Neuron (in vitro differentiated cells): ENCODE measurements around the gene ARAP2.

Experiments
- H2AFZ ChIP-seq: one replicate; pipeline ENCODE4 v1.6.1; 2013; ENCODE audit warnings: low read depth, mild to moderate bottlenecking, inconsistent platforms, low read length, moderate library complexity
- H3K27me3 ChIP-seq: one replicate; pipeline ENCODE4 v1.6.1; 2013; ENCODE audit warnings: low read length; ENCODE audit not compliant: insufficient read depth
- H3K36me3 ChIP-seq: one replicate; pipeline ENCODE4 v1.6.1; 2013; ENCODE audit warnings: low read length; ENCODE audit not compliant: insufficient read depth
- H3K4me1 ChIP-seq: one replicate; pipeline ENCODE4 v1.6.1; 2013; ENCODE audit warnings: low read length; ENCODE audit not compliant: insufficient read depth
- H3K4me3 ChIP-seq: 2 replicates; pipeline ENCODE4 v1.5.1; 2013; ENCODE audit warnings: mild to moderate bottlenecking, low read length, moderate library complexity
- H3K9me3 ChIP-seq: one replicate; pipeline ENCODE4 v1.6.1; 2013; ENCODE audit warnings: low read length

Gene ARAP2

GRCh38 chr4:36244257-36245082, at the start of gene ARAP2:
Gene ARAP2, minus strand, starts transcription at chr4:36244514. Its CDS starts 15,028 bp downstream, at chr4:36229486.
- no peaks in the 10 kb centered on the region for H3K9me3 ChIP-seq
- H2AFZ ChIP-seq, result peak within 1 kb of the TSS; percentile 83
- peaks cover 8% of the 10 kb centered on the region for H3K27me3 ChIP-seq
- H3K4me3 ChIP-seq, result peak within 1 kb of the TSS; percentile 49
- H3K4me1 ChIP-seq, result peaks cover 6% of the 10 kb centered on the region
- H3K36me3 ChIP-seq, result no peaks in the 10 kb centered on the region

GRCh38 chr4:36292556-36293188, 48.4 kb upstream of the ARAP2 start:
- H3K4me1 ChIP-seq, result peaks cover 11% of the 10 kb centered on the region
- no peaks in the 10 kb centered on the region for H3K36me3 ChIP-seq
- no peaks in the 10 kb centered on the region for H3K27me3 ChIP-seq
- H3K4me3 ChIP-seq, result no peak overlapping the region
- peak overlapping the region; percentile 74 for H2AFZ ChIP-seq
- no peaks in the 10 kb centered on the region for H3K9me3 ChIP-seq

- no peaks in the 10 kb centered on the region for H3K36me3 ChIP-seq
- no peak overlapping the region for H2AFZ ChIP-seq
- H3K9me3 ChIP-seq, result no peaks in the 10 kb centered on the region
- H3K4me1 ChIP-seq, result peaks cover 11% of the 10 kb centered on the region
- no peak overlapping the region for H3K4me3 ChIP-seq
- no peaks in the 10 kb centered on the region for H3K27me3 ChIP-seq
Observed at GRCh38 chr4:36290641-36291040, 46.3 kb upstream of the ARAP2 start.

GRCh38 chr4:36288731-36289426, 44.6 kb upstream of the ARAP2 start:
- Histone ChIP-seq H2AFZ (no peak overlapping the region), H3K27me3 (no peaks in the 10 kb centered on the region), H3K4me1 (peaks cover 20% of the 10 kb centered on the region), H3K9me3 (no peaks in the 10 kb centered on the region), H3K4me3 (no peak overlapping the region), H3K36me3 (no peaks in the 10 kb centered on the region)

GRCh38 chr4:36286481-36286871, 42.2 kb upstream of the ARAP2 start:
- H3K4me1 ChIP-seq, result peaks cover 26% of the 10 kb centered on the region
- H3K36me3 ChIP-seq, result no peaks in the 10 kb centered on the region
- no peaks in the 10 kb centered on the region for H3K27me3 ChIP-seq
- no peaks in the 10 kb centered on the region for H3K9me3 ChIP-seq
- H3K4me3 ChIP-seq, result no peak overlapping the region
- no peak overlapping the region for H2AFZ ChIP-seq

GRCh38 chr4:36285784-36286480, 41.6 kb upstream of the ARAP2 start:
- no peak overlapping the region for H3K4me3 ChIP-seq
- H3K27me3 ChIP-seq, result no peaks in the 10 kb centered on the region
- H3K36me3 ChIP-seq, result no peaks in the 10 kb centered on the region
- no peak overlapping the region for H2AFZ ChIP-seq
- no peaks in the 10 kb centered on the region for H3K9me3 ChIP-seq
- peaks cover 26% of the 10 kb centered on the region for H3K4me1 ChIP-seq

- Histone ChIP-seq H3K36me3 (no peaks in the 10 kb centered on the region), H3K4me1 (peaks cover 33% of the 10 kb centered on the region), H3K9me3 (no peaks in the 10 kb centered on the region), H3K27me3 (no peaks in the 10 kb centered on the region), H3K4me3 (peak overlapping the region; percentile 22), H2AFZ (no peak overlapping the region)
Observed at GRCh38 chr4:36283912-36284465, 39.7 kb upstream of the ARAP2 start.

GRCh38 chr4:36282503-36283030, 38.3 kb upstream of the ARAP2 start:
- no peaks in the 10 kb centered on the region for H3K27me3 ChIP-seq

GRCh38 chr4:36281384-36282106, 37.2 kb upstream of the ARAP2 start, which contains the start of gene DTHD1:
Gene DTHD1, plus strand, starts transcription at chr4:36281616. Its CDS starts 143 bp downstream, at chr4:36281759.
- H3K4me1 ChIP-seq, result peaks cover 29% of the 10 kb centered on the region
- no peaks in the 10 kb centered on the region for H3K36me3 ChIP-seq
- H3K27me3 ChIP-seq, result no peaks in the 10 kb centered on the region
- no peaks in the 10 kb centered on the region for H3K9me3 ChIP-seq
- no peak within 1 kb of the TSS for H2AFZ ChIP-seq
- no peak within 1 kb of the TSS for H3K4me3 ChIP-seq

More at GRCh38 chr4:36282503-36283030, 38.3 kb upstream of the ARAP2 start:
- Histone ChIP-seq H3K4me3 (no peak overlapping the region), H3K4me1 (peaks cover 29% of the 10 kb centered on the region), H3K36me3 (no peaks in the 10 kb centered on the region), H2AFZ (no peak overlapping the region), H3K9me3 (no peaks in the 10 kb centered on the region)

GRCh38 chr4:36280555-36280954, 36.2 kb upstream of the ARAP2 start:
- H2AFZ ChIP-seq, result no peak overlapping the region
- H3K36me3 ChIP-seq, result no peaks in the 10 kb centered on the region
- no peak overlapping the region for H3K4me3 ChIP-seq
- H3K4me1 ChIP-seq, result peaks cover 29% of the 10 kb centered on the region
- H3K27me3 ChIP-seq, result no peaks in the 10 kb centered on the region
- H3K9me3 ChIP-seq, result no peaks in the 10 kb centered on the region

GRCh38 chr4:36278789-36279188, 34.5 kb upstream of the ARAP2 start:
- H3K4me1 ChIP-seq, result peaks cover 20% of the 10 kb centered on the region
- H3K36me3 ChIP-seq, result no peaks in the 10 kb centered on the region
- no peak overlapping the region for H3K4me3 ChIP-seq
- no peaks in the 10 kb centered on the region for H3K9me3 ChIP-seq
- no peak overlapping the region for H2AFZ ChIP-seq
- no peaks in the 10 kb centered on the region for H3K27me3 ChIP-seq

GRCh38 chr4:36277533-36277932, 33.2 kb upstream of the ARAP2 start:
- H3K4me1 ChIP-seq, result peaks cover 7% of the 10 kb centered on the region
- H3K36me3 ChIP-seq, result no peaks in the 10 kb centered on the region
- H2AFZ ChIP-seq, result no peak overlapping the region
- H3K4me3 ChIP-seq, result no peak overlapping the region
- H3K9me3 ChIP-seq, result no peaks in the 10 kb centered on the region
- H3K27me3 ChIP-seq, result no peaks in the 10 kb centered on the region
